GM19351 (cell line): ENCODE results near the gene RPS21.

Source experiments
- ATAC-seq: cut with Tn5 transposase; IDR thresholded peaks from one replicate; pipeline ENCODE4 v1.9.1; 2021; ENCODE audit warnings: mild to moderate bottlenecking, moderate library complexity; ENCODE audit not compliant: unreplicated experiment

RPS21 gene

DNA sequence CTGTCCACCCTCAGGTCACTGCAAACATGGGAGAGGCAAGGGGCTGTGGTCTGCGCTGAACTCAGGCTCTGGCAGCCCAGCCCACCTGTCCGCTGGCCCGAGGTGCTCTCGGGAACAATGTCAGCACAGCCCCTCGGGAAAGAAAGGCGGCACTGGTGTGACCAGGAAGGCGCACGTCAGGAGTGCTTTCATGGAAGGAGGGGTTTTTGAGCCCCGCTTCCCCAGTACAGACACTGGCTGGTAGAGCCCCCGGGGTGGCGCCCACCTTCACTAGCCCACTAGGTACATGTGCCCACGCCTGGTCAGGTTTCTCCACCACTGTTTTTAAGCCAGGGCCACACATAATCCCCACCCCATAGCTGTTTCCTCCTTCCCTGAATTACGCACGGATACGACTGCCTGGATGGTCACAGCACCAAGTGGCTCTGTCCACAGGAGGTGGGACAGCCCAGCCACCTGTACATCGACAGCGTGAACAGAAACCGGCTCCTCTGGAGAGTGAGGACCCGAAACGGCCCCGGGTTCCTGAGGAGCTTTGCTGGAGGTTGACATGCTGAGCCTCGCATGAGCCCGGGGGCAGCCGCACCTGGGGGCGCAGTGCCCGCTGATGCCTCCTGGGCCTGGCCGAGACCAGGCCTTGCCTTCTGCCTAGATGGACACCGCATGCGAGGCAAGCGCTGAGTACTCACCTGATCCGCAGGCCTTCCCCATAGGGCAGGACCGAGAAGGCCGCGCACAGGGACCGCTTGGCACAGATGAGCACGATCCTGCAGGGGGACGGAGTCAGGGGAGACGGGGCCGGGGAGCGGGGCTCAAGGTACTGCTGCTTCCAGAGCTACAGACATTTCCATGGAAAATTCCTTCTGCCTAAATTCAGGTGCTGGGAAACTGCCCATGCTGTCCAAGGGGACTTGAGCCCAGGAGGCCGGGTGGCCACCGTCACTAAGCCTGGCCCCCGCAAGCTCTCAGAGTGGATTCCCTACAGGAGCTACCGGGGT lies 7.6 kb downstream of the RPS21 start:
- no peak for ATAC-seq

DNA sequence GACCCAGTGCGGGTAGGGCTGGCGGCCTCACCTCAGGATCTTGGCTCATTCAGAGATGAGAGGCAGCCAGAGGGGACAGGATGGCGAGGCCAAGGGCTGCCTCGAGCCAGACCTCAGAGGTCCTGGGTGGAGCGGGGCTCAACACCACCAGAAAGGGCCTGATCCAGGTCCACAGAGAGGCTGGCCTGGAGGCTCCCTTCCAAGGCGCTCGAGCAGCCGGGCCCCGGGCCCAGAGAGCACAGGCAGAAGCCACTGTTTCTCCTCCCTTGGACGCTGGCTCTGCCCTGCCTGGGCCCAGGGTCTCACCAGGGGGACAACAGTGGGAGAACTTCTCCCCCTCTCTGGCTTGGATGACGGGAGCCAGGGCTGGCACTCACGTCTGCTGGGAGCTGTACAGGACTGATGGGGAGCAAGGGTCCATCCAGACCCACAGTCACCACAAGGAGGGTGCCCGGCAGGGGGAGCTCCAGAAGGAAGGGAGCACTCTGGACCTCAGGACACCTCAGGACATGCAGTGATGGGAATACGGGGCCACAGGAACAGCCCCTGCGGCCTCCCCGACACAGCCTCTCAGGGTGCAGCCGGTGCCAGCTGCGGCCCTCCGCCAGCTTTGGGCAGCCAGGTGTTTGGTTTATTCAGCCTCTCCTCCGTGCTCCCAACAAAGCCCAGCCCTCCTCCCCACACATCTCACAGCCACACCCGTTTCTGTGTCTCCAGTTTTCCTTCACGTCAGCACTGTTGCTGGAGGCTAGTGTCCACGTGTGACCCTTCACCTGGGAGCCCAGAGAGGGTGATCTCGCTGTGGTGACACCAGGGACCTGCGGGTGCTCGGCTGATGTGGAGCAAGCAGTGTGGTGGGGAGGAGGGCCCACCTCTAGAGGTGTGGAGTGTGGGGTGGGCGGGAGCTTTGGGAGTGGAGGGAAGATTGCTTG lies 8.7 kb downstream of the RPS21 start:
- ATAC-seq: no peak

DNA sequence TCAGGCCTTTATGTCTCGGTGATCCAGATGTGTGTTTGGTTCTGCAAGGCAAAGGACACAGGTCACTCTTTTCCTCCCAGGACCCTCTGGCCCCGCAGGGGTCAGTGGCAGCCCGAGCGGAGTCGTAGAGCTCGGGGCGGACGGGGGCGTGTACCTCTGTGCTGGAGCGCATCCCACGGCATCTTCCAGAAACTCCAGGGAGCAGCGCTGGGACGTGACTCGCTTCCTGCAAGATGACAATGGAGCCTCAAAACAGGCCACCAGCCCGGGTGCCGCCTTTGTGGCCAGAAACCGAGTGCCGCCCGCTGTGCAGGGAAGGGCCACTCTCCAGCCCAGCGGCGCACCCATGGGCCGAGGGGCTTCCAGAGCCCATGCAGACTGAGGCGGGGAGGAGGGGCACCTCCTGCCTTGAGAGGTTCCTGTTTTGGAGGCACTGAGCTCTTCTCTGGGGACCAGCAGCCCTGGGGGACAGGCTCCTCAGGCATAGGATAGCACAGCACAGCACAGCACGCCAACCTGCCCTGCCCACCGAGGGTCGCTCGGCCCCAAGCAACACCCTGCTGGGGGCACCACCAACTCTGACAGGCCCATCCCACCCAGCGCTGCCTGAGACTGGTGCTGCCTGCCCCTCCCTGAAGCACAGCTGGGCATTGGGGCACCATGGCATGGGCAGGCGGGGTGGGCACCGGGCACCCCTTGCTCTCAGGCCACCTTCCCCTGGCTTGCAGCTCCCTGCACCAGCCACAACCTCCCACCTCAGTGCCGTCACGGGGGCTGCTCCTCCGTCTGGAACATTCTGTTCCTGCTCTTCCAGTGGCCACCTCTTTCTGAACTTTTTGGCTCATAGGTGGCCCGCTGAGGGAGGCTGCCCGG lies 9.7 kb downstream of the RPS21 start:
- ATAC-seq: no peak

DNA sequence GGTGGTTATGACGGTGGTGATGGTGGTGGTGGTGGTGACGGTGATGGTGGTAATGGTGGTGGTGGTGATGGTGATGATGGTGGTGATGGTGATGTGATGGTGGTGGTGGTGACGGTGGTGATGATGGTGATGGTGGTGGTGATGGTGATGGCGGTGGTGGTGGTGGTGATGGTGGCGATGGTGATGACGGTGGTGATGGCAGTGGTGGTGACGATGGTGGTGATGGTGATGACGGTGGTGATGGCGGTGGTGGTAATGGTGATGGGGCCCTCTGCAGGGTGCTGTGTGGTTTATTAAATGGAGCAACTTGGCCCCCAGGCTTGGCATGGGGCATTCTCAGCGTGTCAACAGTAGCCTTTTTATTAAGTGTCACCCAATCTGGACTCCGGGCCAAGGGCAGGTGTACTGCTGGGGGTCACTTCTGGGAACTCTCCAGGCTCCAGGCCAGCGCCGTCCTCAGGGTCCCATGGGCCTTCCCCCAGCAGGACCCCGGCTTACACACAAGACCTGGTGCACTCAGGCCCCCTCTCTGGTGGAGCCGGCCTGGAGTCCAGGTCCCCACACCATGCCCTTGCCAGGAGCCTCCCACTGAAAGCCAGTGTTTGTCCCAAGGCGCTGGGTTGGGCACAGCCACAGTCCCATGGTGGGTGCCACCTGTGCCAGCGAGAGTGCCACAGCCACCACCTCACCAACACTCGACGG lies 11.4 kb downstream of the RPS21 start:
- no peak for ATAC-seq

DNA sequence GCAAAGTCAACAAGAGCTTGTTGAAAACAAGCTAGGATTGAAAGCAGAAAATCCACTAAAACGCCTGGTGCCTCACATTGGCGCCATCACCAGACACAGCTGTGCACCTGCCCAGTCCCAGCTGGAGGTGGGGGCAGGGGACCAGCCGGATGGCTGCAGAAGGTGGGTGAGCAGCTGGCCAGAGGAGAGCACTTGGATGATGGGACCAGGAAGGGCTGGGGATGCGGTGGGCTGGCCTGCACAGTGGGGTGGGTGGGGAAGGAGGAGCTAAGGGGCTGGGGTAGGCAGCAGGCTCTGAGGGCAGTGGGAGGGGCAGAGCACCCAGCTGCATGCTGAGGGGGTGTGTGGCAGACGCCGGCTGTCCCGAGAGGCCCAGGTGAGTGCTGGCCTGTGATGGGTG lies 13.1 kb downstream of the RPS21 start:
- no peak for ATAC-seq

DNA sequence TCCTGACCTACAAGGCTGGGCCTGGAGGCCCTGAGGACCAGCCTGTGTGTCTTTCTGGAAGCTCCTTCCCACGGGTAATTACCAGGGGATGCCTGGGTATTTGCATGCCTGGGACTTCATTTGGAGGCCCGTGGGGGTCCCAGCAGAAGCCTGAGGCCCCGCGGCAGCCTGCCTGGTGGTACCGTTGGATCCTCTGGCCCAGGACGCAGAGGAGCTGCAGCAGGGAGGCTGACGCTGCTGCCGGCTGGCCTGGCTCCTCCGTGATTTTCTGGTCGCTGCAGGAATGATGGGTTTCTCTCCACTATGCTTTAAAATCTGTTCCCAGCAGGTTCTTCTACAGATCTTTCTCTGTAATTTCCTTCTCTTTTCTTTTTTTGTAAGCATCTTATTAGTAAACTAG lies 13.6 kb downstream of the RPS21 start:
- no peak for ATAC-seq

DNA sequence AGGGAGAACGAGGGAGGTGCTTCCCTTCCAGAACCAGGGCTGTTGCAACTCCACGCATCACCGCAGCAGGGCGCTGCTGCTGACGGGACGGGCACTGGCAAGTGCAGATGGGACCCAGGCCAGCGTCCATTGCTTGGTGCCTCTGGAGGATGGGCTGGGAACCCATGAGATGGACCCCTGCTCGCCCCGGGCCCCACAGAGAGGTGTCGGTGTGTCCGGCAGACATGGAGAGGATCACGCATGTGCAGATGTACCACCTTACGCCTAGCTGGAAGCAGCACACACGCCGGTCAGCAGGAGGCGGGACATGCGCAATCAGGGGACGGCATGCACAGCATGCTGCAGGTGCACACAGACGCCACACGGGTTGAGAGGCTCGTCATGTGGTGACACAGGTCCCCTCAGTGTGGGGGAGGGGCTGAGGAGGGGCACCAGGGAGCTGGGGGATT lies 14.5 kb downstream of the RPS21 start:
- no peak for ATAC-seq

DNA sequence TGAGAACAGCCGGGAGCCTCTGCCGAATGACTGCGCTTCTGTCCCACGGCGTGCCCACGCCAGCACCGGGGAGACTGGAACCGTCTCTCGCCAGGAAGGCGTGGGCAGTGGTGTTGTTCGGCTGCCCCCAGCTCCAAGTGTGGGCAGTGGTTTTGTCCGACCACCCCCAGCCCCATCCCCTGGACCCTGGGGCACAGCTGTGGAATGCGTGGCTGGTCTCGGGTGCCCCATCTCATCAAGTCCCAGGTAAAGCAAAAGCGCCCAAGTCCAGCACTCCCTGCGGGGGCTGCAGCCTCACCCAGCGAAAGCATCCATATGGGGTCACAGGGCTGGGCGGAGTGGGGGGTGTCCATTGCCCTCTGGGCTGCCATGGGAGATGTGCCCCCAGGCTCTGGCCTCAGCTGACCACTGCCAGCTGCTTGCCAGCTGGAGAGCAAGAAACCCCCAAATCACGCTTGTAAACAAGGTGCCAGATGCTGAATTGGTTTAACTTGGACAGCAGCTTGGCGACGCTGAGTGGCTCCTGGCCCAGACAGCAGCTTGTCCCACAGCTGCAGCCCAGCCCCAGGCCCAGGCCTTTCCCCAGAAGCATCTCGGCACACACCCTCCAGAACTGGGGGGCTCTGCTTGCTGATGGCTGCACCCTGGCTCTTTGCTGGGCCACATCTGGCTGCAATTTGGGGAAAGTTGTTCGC lies 15.7 kb downstream of the RPS21 start:
- no peak for ATAC-seq

DNA sequence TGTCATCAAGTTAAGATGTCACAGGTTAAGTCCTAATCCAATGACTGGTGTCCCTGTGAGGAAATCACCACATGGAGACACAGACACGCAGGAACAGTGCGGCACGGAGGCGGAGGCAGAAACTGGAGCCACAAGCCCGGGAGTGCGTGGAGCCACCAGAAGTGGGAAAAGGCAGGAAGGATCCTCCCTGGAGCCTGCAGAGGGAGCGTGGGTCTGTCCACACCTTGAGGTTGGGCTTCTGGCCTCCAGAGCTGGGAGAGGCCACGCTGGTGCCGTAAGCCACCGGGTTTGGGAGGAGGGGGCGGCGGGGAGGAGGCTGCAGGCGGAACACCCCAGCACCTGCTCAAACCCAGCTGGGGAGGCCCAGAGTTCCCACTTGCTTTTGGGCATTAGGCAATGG lies 16.4 kb downstream of the RPS21 start:
- no peak for ATAC-seq

DNA sequence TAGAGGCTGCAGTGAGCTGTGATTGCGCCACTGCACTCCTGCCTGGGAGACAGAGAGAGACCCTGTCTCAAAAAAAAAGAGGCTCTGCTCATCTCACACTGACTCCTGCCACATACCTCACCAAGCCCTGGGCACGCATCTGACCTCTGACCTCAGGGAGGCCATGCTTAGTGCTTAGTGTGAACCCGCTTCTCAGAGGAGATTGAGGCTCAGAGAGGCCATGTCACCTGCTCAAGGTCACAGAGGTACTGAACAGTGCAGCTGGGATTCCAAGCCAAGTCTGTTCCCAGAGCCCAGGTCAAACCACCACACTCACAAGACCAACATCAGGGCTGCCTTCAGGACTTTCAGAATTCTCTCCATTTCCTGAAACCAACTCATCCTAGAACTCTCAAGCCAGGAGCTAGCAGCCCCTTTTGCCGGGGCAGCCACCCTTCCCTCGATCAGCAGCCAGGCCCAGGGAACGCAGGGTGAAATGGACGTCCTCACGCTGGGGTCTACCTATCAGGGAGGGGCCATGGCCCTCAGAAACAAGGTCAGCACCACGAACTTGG lies 17.3 kb downstream of the RPS21 start:
- no peak for ATAC-seq

DNA sequence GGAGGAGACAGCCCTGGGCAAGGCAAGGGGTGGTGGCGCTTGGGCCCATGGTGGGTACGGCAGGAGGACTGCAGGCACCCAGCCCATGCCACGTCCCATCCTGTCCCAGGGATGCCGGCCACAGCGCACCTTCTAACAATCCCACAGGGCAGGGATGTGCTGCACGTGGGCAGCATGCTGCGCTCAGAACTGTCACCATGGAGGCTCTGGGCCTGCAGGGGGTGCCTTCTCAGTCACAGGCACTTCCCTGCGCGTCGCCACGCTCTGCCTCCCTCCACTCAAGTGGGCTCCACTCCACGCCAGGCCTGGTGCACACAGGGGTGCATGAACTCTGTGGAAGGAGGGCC lies 17.8 kb downstream of the RPS21 start:
- ATAC-seq: no peak

DNA sequence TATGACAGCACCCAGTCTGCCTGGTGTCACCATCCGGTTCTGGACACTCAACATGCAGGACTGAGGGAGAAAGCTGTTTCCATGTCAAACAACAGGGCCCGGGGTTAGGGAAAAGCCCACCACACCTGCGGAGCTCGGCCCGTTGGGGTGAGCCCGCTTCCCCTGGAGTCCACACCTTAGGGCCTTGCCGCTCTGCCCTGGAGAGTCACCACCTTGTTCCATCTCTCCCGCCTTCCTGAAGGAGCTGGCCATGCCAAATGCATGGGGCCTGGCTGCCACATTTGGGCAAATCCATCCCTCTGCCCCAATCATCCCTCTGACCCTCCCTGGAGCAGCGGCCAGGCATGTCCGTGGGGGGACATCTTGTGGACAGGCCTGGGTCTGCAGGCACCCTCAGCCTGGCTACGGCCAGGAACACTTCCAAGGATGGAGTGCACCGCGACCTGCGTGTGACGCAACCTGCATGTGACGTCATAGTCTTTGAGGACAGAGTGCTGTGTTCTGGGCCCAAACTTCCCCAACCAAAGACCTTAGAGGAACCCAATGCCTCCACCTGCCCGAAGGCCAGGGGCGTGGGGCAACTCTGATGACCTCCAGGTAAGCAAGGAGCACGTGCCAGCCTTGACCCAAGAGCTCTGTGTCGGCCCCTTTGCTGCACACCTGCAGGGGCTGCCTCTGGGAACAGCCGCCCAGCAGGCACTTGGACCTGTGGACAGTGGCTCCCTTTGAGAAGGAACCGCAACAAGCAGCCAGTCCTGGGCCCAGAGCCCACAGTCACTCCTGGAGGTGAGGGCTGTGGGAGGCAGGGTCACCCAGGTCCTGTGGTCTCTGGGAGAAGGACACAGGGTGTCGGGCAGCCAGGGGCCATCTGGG lies 18.4 kb downstream of the RPS21 start:
- ATAC-seq: no peak

DNA sequence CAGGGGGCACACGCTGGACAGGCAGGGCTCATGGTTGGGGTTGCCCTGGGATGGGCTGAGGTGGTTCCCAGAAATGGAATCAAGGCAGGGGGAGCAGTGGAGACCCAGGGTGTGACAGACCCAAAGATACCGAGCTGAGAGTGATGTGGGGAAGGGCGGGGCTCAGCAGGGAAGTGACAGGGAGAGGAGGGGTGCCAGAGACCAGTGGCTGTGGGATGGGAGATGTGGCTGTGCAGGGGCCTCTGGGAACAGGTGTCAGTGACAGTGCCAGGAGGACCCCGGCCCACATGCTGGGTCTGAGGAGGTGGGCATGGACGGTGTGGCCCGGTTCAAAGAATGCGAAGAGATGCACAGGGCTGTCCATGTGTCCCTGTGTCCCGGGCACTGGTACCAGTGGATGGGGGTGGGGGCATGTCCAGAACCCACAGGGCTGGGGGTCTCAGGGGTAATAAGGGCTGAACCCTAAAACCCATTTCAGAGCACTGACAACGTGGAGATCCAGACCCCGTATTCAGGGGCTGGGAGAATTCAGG lies 19.1 kb downstream of the RPS21 start:
- no peak for ATAC-seq

DNA sequence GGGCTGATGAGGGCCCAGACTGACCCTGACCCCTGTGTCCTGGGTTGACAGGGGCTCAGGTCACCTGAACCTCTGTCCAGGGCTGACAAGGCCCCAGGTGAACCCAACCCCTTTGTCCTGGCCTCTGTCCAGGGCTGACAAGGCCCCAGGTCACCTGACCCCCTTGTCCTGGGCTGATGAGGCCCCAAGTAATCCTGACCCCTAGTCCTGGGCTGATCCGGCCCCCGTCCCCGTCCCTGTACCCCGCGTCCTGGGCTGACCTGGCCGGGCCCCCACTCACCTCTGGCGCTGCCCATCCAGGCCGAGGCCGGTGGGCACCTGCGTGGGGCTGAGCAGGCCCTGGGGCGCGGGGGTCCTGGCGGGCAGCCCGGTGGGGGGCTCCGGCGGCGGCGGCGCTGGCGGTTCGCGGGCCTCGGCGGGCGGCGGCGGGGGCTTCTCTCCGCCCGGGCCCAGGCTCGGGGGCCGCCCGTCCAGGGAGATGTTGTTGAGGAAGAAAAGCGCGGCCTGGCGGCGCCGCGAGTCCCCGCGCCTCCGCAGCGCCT lies 19.8 kb downstream of the RPS21 start:
- peak; percentile 12 for ATAC-seq

DNA sequence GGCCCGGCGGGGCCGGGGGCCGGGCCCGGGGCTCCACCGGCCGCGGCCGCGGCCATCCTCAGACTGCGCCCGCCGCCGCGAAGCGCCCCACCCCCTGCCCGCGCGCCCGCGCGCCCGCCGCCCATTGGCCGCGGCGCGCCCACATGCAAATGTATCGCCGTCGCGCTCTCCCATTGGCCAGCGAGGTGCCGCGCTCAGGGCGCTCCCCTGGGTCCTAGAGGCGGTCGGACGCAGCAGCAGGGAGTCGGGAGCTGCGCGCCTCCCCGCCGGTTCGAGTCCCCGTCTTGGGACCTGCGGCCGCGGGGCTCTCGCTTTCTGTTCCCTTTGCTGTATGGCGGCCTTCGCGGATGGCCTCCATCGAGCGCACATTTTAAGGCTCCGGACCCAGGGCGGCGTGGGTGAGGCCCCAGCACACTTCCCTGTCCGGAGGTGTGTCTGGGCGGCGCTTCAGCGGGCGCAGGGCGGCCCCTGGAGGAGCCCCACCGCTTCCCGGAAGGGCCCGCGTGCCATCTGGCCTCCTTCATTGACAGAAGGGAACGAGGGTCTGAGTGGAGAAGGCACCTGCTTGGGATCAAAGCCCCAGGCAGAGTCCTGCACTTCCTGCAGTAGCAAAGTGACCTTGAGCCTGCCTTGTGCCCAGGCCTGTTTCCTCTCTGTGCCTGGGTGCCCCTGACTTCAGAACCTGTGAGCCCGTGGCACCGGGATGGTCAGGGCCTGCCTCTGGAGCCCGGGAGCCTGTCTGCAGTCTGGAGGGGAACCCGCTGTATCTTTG lies 20.5 kb downstream of the RPS21 start, which contains the start of gene CABLES2:
Gene CABLES2 (minus strand): TSS at position 65 of the 772 bp plus-strand sequence. CDS start 9 bp downstream, at position 56.
- peak; percentile 90 for ATAC-seq

DNA sequence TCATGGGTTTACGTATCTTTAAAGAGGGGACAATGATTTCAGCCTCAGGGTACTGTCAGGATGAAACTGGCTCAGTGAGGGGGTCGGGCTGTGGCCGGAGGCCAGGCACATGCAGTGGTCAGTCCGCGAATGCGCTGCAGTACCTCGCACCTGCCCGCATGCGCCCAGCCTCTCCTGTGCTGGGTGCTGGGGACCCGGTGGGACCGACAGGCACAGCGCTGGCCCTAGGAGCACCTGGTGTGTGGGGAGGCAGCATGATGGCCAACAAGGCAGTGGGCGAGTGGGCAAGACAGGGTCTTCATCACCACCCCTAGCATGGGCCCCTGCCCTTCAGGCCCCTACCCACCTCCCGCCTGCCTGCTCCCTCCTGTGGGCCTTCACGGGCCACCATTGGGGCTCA lies 21.2 kb downstream of the RPS21 start:
- no peak for ATAC-seq

DNA sequence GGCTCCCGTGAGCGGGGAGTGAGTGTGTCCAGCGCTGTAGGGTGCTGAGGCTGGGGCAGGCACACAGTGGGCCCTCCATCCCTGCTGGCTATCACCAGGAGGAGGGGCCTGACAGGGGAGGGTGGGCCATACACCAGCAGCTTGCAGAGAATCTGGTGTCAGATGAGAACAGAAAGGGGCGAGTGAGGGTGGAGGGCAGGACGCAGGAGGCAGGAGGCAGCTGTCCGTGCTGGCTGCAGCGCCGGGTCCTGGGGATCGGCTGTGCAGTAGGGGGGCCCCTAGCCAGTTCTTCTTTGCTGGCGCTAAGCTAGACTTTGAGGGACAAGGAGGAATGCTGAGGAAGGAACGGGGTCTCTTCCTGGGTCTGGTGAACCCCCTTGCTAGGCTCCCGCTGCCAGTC lies 21.7 kb downstream of the RPS21 start:
- ATAC-seq: no peak
